Muscle layer of duodenum (tissue), 2 donors: ENCODE data around the gene TNFRSF1A.
A peak's percentile ranks its signal among the peaks of the same experiment; 100 is the strongest.

Source experiments
- H3K27ac ChIP-seq: one replicate; pipeline ENCODE4 v1.7.0; 2013; ENCODE audit warnings: mild to moderate bottlenecking, low read length
- H3K27me3 ChIP-seq: one replicate; pipeline ENCODE4 v1.7.0; 2013; ENCODE audit warnings: low read depth, mild to moderate bottlenecking, control low read depth, low read length
- H3K36me3 ChIP-seq, 2 donors: one replicate each; pipeline ENCODE4 v1.7.0; 2013; ENCODE audit warnings: low read length in 2 of 2, control low read depth in 1 of 2, mild to moderate bottlenecking in 1 of 2; ENCODE audit not compliant: insufficient read depth in 2 of 2, control insufficient read depth in 1 of 2
- H3K4me1 ChIP-seq, 2 donors: one replicate each; pipeline ENCODE4 v1.7.0; 2013; ENCODE audit warnings: low read length in 2 of 2, mild to moderate bottlenecking in 2 of 2, control low read depth in 1 of 2, moderate library complexity in 1 of 2; ENCODE audit not compliant: insufficient read depth in 2 of 2, control insufficient read depth in 1 of 2
- H3K4me3 ChIP-seq, 2 donors: one replicate each; pipeline ENCODE4 v1.7.0; 2013; ENCODE audit warnings: low read length in 2 of 2, low read depth in 1 of 2, mild to moderate bottlenecking in 1 of 2
- H3K9me3 ChIP-seq, 2 donors: one replicate each; pipeline ENCODE4 v1.7.0; 2013; ENCODE audit warnings: low read length in 2 of 2, control low read depth in 1 of 2, mild to moderate bottlenecking in 1 of 2; ENCODE audit not compliant: control insufficient read depth in 1 of 2
- donor health status: healthy.

TNFRSF1A gene

DNA sequence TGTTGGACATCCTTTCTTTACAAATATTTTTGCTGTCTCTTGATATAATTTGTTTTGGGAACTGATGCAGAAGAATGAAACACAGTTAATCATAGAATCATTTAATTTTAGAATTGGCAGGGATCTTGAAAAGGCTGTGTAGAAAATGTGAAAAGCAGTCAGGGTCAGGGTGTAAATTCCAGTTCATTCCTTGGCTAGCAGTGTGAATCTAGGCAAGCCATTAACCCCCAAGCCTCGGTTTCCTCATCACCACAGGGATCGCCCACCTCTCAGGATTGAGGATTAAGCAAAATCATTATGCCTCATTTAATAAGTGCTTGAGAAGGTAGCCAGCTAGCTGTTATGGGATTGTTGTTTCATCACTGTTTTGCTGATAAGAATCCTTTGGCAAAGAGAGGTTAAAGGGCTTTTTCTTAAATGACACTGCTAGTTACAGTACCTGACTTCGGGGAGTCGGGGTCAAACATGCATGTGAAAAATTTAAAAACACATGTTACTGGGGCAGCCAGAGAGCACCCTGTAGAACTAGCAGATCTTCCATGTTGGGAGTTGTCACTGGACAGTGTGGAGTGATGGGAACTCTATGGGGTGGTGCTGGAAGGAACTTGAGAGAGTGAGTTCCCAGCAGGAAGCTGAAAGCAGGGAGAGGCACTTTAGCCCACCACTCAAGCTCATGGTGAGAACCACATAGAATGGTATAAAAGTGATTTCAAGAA lies 10.7 kb downstream of the TNFRSF1A start:
- Histone ChIP-seq H3K36me3 (peaks cover 55 to 73% of the 10 kb centered on the region in 2 donors), H3K4me1 (peaks cover 22 to 48% of the 10 kb centered on the region in 2 donors), H3K27ac (peak overlapping the region; percentile 24)

DNA sequence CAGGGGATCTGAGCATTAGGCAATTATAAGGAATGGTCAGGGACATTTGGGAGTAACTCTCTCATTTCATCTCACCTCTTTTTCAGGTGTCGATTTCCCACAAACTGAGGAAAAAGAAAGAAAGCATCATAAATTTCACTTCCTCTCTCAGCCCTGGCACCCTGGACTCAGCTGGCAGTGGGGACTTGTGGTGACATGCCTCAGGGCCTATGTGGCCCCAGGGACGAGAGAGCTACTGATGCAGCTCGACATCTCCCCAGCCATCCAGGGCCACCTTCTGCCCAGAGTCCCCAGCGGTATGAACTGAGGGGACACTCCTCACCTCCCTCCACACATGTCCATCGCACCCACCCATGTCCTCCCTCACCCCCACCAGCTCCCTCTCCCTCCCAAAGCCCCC lies 11.7 kb downstream of the TNFRSF1A start:
- Histone ChIP-seq H3K4me1 (peaks cover 17 to 46% of the 10 kb centered on the region in 2 donors), H3K36me3 (peaks cover 55 to 69% of the 10 kb centered on the region in 2 donors), H3K4me3 (no peak overlapping the region), H3K27me3 (no peaks in the 10 kb centered on the region), H3K9me3 (no peaks in the 10 kb centered on the region), H3K27ac (peak overlapping the region; percentile 11)

More for the DNA sequence above, 10.7 kb downstream of the TNFRSF1A start:
- Histone ChIP-seq H3K27me3 (no peaks in the 10 kb centered on the region), H3K4me3 (no peak overlapping the region), H3K9me3 (no peaks in the 10 kb centered on the region)

DNA sequence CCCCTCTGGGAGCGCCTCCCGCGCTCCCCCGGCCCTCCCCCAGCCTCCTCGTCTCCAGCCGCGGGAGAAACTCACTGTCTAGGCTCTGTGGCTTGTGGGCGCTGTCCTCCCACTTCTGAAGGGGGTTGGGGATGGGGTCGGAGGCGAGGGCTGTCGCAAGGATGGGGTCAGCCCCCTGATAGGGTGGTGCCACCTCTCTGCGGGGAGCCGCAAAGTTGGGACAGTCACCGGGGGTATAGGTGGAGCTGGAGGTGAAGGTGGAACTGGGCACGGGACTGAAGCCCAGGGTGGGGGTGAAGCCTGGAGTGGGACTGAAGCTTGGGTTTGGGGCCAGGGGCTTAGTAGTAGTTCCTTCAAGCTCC lies 12.2 kb downstream of the TNFRSF1A start:
- Histone ChIP-seq H3K27ac (no peak overlapping the region), H3K27me3 (no peaks in the 10 kb centered on the region), H3K4me3 (no peak overlapping the region), H3K4me1 (peaks cover 12 to 41% of the 10 kb centered on the region in 2 donors), H3K9me3 (no peaks in the 10 kb centered on the region), H3K36me3 (peaks cover 55 to 67% of the 10 kb centered on the region in 2 donors)

DNA sequence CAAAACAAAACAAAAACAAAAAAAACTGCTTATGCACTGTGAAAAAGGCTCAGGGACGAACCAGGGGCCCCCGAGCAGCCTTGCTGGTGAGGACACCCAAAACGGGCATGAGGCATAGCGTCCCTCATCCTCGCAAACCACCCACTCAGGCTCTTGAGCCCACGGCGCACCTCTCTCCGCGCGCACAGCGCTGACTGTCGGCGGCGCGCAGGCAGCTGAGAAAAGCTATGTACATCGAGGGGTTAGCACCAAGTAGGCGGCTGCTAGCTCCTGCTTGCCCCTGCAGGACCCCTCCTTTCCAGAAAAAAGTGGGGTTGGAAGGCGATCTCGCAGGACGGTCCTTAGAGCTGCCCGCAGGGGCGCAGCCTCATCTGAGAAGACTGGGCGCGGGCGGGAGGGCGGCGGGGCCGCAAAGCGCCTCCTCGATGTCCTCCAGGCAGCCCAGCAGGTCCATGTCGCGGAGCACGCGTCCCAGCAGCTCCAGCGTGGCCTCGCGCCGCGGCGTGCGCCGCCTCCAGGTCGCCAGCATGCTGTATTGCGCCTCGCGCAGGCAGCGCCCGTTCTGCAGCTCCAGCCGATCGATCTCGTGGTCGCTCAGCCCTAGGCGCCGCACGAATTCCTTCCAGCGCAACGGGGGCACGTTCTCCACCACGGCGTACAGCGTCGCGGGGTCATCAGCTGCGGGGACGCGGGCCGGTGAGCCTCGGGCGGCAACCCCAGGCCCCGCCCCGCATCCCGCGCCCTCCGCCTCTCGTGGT lies 12.8 kb downstream of the TNFRSF1A start:
- Histone ChIP-seq H3K4me1 (peaks cover 9 to 35% of the 10 kb centered on the region in 2 donors), H3K27me3 (no peaks in the 10 kb centered on the region), H3K27ac (no peak overlapping the region), H3K4me3 (no peak overlapping the region), H3K9me3 (no peaks in the 10 kb centered on the region), H3K36me3 (peaks cover 52 to 62% of the 10 kb centered on the region in 2 donors)

DNA sequence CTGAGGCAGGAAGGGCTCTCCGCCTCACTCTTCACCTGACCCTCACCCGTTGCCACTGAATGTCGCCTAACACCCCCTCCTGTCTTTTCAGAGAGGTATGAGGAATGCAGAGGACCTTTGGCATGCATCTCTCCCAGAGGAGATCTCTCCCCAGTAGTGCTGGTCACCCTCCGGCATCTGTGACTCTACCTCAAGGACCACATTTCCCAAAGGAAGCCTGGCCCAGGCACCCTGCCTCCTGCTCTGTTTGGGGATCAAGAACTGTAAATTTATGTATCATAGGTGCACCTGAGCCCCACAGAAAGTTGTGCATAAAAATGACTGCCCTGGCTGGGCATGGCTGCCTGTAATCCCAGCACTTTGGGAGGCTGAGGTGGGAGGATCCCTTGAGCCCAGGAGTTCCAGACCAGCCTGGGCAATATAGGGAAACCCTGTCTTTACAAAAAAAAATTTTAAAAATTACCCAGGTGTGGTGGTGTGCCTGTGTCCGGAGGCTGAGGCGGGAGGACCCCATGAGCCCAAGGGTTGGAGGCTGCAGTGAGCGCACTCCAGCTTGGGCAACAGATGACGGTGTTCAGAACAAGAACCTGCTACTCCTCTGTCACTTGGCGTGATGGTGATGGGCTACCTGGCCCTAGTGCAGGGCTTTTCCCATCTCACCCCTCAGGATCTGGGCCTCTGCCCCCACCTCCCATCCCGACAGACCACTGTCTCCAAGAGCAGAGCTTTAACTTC lies 13.7 kb downstream of the TNFRSF1A start:
- Histone ChIP-seq H3K4me3 (peak overlapping the region in 1 of 2 donors; percentile 30), H3K9me3 (no peaks in the 10 kb centered on the region), H3K4me1 (peaks cover 8 to 26% of the 10 kb centered on the region in 2 donors)

DNA sequence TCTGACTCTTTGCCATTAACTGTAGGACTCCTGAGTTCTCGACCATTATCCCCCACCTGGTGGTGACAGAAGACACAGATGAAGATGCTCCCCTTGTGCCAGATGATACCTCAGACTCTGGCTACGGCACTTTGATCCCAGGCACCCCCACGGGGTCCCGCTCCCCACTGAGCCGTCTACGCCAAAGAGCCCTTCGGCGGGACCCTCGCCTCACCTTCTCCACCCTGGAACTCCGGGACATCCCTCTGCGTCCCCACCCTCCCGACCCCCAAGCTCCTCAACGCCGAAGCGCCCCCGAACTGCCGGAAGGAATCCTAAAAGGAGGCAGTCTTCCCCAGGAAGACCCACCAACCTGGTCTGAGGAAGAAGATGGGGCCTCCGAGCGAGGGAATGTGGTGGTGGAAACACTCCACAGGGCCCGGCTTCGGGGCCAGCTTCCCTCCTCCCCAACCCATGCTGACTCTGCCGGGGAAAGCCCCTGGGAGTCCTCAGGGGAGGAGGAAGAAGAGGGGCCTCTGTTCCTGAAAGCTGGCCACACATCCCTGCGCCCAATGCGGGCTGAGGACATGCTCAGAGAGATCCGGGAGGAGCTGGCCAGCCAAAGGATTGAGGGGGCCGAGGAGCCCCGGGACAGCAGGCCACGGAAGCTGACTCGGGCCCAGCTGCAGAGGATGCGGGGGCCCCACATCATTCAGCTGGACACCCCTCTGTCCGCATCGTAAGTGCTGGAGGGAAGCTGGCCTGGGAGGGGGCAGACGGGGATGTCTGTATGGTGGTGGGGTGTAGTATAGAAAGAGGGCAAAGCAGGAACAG lies 14.4 kb downstream of the TNFRSF1A start:
- H3K4me3 ChIP-seq, result peak overlapping the region in 1 of 2 donors; percentile 30
- H3K9me3 ChIP-seq, result no peaks in the 10 kb centered on the region
- H3K36me3 ChIP-seq, result peaks cover 35 to 45% of the 10 kb centered on the region in 2 donors
- H3K27me3 ChIP-seq, result no peaks in the 10 kb centered on the region
- peaks cover 12 to 25% of the 10 kb centered on the region in 2 donors for H3K4me1 ChIP-seq
- H3K27ac ChIP-seq, result no peak overlapping the region

More for the DNA sequence above, 13.7 kb downstream of the TNFRSF1A start:
- Histone ChIP-seq H3K36me3 (peaks cover 43 to 53% of the 10 kb centered on the region in 2 donors), H3K27me3 (no peaks in the 10 kb centered on the region), H3K27ac (no peak overlapping the region)

DNA sequence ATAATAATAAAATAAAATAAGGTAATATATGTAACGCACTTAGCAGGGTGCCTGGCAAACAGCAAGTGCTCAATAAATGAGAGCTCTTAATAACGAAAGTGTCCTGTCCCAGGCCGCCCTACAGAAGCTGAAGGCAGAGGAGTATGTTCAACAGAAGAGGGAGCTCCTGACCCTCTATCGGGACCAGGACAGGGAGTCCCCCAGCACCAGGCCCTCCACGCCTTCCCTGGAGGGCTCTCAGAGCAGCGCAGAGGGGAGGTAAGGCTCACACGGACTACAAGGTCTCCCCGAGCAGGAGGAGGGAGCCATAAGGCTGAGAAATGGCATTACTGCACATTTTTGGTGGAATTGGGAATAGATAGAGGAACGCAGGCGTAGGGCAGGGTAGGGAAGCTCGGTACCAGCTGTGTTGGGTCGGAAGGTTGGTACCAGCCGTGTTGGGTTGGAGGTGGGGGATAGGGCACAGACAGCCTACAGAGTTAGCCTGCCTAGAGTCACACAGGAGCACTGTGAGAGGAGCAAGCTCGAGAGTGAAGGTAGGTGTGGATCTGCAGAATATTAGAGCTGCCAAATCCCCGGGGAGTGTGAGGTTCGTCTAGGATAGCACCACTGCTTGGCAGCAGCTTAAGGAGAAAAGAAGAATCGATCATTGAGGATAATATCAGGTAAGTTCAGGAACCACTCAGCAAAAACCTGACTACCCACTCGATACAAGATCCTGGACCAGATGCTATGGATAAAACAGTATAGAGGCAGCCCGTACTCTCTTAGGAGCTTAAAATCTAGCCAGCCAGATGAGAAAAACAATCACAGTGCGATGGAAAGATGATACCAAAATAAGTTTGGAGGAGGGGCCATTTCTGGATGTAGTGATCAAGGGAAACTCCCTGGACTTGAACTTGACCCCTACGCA lies 15.3 kb downstream of the TNFRSF1A start:
- Histone ChIP-seq H3K27me3 (no peaks in the 10 kb centered on the region), H3K4me1 (peaks cover 12 to 25% of the 10 kb centered on the region in 2 donors), H3K4me3 (no peak overlapping the region), H3K36me3 (peaks cover 34 to 37% of the 10 kb centered on the region in 2 donors), H3K27ac (peak overlapping the region; percentile 29), H3K9me3 (no peaks in the 10 kb centered on the region)

DNA sequence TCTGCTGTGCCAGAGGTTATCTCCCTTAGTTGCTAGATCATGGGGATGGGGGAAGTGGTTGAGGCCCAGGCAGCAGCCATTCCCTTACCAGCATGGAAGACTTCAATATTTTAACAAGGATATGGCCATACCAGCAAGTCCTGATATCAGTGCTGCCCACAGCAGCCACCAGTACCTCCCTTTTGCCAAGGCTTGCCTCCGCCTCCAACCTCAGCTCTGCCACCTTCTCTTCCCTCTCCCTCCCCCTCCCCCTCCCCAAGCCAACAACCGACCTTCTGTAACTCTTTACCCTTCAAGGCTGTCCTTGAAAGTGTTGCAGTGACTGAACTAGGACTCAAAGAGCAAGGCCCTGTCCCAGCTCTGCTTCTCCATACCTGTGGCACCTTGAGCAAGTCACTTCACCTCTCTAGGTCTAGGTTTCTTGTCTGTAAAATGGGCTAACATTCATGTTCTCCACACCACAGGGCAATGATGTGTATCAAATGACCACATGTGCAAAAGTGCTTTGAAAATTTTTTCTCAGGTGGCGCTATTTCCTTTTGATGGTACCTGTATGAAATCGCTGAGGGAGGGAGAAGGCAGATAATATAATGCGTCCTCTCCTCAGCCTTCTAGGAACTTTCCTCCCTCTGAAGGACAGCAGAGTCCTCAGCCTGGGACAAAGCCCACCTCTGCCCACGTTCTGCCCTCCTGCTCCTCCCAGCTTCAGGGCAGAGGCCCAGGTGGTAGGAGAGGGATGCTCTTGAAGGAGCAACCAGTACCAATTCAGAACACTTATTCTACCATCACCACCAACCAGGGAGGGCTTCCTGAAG lies 16.7 kb downstream of the TNFRSF1A start:
- Histone ChIP-seq H3K27me3 (no peaks in the 10 kb centered on the region), H3K27ac (peak overlapping the region; percentile 21), H3K4me1 (peaks cover 12 to 22% of the 10 kb centered on the region in 2 donors)

DNA sequence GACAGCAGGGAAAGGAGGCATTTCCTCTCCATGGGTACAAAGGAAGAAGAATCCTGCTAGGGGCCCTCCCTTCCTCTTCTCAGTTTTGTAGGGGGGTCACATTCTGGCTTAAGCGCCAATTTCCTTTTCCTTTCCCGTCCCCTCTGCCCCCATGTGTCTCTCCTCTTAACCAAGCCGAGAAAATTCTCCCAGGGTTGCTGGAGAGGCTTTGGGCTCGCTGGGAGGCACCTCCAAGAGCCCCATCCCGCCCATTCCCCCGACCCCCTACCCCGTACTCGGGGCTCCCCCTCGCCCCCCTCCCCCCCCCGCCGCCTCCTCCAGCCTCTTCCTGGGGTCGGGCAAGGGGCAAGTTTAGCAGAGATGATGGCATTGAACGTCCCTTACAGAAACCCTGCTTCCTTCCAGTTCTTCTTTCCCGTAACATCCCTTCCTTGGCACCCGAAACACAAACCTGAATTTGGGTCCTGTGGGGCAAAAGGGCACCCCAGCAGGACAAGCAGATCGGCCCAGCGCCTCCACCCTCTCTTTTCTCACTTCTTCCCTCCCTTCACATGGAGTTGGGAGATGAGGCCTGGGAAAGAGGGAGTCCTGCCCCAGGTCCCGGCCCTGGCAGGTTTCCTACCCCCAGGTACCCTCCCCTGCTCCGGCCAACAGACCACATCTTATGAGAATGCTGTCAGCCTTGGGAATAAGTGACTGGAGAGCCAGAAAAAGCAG lies 17.7 kb downstream of the TNFRSF1A start:
- Histone ChIP-seq H3K4me1 (peaks cover 12 to 22% of the 10 kb centered on the region in 2 donors), H3K27me3 (no peaks in the 10 kb centered on the region), H3K4me3 (peak overlapping the region in 1 of 2 donors; percentile 18), H3K27ac (peak overlapping the region; percentile 71), H3K36me3 (peaks cover 13% of the 10 kb centered on the region in 2 donors), H3K9me3 (no peaks in the 10 kb centered on the region)

More for the DNA sequence above, 16.7 kb downstream of the TNFRSF1A start:
- H3K9me3 ChIP-seq, result no peaks in the 10 kb centered on the region
- H3K36me3 ChIP-seq, result peaks cover 20 to 23% of the 10 kb centered on the region in 2 donors
- H3K4me3 ChIP-seq, result no peak overlapping the region
